Bronchial epithelial cell (primary cell): Measurements from ENCODE around the gene CLDN16. TPM values are rescaled to one million over a fixed set of nuclear protein-coding genes. Genes with fewer than 3 reads are reported as not detected.

Experiments
- DNase-seq: peaks from one replicate; pipeline ENCODE4 v3.0.0-alpha.2; 2010; ENCODE audit warnings: low read depth
- FAIRE-seq: peaks from 2 replicates; lab custom pipeline; 2011; peaks lifted over from hg19 to GRCh38; lab: Jason Lieb, UNC
- H3K27me3 ChIP-seq: 2 replicates; pipeline ENCODE4 v1.5.1; 2011; ENCODE audit warnings: low read length; ENCODE audit not compliant: control insufficient read depth, insufficient read depth
- H3K36me3 ChIP-seq: 2 replicates; pipeline ENCODE4 v1.5.1; 2011; ENCODE audit warnings: low read length; ENCODE audit not compliant: control insufficient read depth, insufficient read depth
- H3K4me3 ChIP-seq: 2 replicates; pipeline ENCODE4 v1.5.1; 2011; ENCODE audit warnings: mild to moderate bottlenecking, low read depth, low read length, control low read depth
- total RNA-seq: library from RNA; depleted of rRNA; stranded (reverse); fragments of >200 nt; gene quantifications from 2 replicates; pipeline ENCODE4 v1.2.1, GENCODE V29; 2014
- TF ChIP-seq, protein P1 (sequence below): IDR thresholded peaks from 2 replicates; pipeline ENCODE4 v1.5.1; 2011; ENCODE audit warnings: mild to moderate bottlenecking, moderate library complexity, low read length, control low read depth, inconsistent platforms; ENCODE audit not compliant: insufficient read depth, severe bottlenecking

Gene CLDN16
- total RNA-seq, 1 donor from 2014 or later: 0.26 TPM

DNA sequence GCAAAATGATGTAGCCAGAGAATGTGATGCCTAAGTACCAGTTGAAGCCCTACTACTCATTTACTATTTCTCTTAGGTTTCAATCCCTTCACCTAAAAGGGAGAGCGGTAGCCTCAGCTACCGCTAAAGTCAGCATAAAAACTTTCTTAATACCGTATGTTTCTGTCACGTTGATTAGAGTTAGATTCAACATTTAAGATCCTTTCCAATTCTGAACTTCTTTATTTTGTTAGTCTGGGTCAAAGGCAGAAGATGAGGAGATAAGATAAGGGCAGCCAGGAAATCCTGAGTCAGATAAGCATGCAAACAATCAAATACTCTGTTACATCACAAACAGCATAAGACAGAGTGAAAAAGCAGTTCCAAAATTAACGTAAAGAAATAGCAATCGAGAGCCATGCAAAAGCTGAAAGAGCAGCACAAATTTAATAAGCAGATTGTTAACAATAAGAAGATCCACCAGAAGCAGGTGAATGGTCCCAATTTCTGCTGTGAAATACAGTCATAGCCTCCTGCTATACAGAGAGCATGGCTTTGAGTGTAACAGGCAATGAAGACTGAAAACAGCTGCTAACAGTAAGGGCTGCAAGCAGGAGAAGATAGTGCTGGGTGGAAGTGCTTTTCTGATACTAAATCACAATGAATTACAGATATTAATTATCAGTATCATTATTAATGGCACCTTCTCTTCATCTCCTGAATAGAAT lies 58.8 kb downstream of the CLDN16 start:
- TF ChIP-seq, protein P1, sequence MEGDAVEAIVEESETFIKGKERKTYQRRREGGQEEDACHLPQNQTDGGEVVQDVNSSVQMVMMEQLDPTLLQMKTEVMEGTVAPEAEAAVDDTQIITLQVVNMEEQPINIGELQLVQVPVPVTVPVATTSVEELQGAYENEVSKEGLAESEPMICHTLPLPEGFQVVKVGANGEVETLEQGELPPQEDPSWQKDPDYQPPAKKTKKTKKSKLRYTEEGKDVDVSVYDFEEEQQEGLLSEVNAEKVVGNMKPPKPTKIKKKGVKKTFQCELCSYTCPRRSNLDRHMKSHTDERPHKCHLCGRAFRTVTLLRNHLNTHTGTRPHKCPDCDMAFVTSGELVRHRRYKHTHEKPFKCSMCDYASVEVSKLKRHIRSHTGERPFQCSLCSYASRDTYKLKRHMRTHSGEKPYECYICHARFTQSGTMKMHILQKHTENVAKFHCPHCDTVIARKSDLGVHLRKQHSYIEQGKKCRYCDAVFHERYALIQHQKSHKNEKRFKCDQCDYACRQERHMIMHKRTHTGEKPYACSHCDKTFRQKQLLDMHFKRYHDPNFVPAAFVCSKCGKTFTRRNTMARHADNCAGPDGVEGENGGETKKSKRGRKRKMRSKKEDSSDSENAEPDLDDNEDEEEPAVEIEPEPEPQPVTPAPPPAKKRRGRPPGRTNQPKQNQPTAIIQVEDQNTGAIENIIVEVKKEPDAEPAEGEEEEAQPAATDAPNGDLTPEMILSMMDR: no peak
- no peak for FAIRE-seq
- H3K4me3 ChIP-seq: no peak overlapping the region
- no peak for DNase-seq
- no peaks in the 10 kb centered on the region for H3K27me3 ChIP-seq
- no peaks in the 10 kb centered on the region for H3K36me3 ChIP-seq

DNA sequence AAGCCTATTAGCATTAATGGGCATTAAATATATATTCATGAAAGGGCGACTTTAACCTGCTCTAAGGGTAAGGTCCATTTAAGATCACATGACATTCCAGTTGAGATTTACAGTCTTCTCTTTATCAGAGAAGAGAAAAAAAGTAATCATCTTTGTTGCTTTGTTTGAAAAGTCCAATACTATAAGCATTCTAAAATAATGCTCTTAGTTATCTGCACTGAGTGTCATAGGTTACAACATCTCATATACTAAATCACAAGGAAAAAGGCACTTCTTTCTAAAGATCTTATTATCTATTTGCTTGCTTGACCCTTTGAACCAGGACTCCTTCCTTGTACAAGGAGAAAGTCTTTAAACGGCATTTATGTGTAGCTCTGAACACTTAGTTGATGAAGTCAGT lies 60.3 kb downstream of the CLDN16 start:
- H3K36me3 ChIP-seq: no peaks in the 10 kb centered on the region
- FAIRE-seq (no peak), DNase-seq (no peak)
- TF ChIP-seq, protein P1: no peak
- no peaks in the 10 kb centered on the region for H3K27me3 ChIP-seq
- no peak overlapping the region for H3K4me3 ChIP-seq

DNA sequence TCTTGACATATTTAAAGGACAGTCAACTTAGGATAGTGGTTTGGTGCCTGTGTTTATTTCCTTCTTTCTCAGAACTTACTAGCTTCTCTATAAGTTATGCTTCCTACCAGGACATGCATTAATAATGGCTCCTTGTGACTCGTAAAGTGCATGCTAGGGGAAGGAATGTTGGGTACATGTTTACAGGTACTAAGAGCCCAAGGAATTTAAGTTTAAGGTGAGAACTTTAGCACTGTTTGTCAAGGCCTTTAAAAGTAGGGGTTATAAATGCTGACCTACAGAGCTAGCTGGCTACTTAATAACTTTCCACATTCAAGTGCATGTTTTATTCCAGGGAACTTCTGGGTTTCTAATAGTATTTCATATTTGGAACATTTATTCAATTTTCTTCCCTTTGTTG lies 61.8 kb downstream of the CLDN16 start, which contains the start of gene TMEM207:
Gene TMEM207 (minus strand): TSS at position 101 of the 400 bp plus-strand sequence. CDS start 92 bp downstream, at position 9.
- no peak within 1 kb of the TSS for H3K4me3 ChIP-seq
- H3K36me3 ChIP-seq: no peaks in the 10 kb centered on the region
- TF ChIP-seq, protein P1: no peak
- no peaks in the 10 kb centered on the region for H3K27me3 ChIP-seq
- DNase-seq (peak; percentile 21), FAIRE-seq (peak; percentile 62)

DNA sequence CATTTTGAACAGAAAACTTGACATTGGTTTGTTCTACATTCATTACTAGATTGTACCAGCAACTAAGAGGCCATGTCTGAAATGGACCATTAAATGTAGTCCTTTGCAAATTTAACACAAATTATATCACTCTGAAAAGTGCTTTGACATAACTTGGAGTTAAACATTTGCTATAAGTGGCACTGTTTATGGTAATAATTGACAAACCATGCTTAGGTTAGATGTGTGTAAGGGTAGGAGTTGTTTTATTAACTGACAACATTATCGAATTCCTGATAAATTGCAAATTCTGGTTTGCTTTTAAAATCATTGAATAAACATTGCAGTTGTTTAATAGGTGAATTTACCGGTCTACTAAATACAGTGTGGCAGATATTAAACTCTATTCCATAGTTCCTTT lies 67.9 kb downstream of the CLDN16 start:
- TF ChIP-seq, protein P1: no peak
- DNase-seq (no peak), FAIRE-seq (no peak)
- Histone ChIP-seq H3K36me3 (no peaks in the 10 kb centered on the region), H3K4me3 (no peak overlapping the region), H3K27me3 (no peaks in the 10 kb centered on the region)

DNA sequence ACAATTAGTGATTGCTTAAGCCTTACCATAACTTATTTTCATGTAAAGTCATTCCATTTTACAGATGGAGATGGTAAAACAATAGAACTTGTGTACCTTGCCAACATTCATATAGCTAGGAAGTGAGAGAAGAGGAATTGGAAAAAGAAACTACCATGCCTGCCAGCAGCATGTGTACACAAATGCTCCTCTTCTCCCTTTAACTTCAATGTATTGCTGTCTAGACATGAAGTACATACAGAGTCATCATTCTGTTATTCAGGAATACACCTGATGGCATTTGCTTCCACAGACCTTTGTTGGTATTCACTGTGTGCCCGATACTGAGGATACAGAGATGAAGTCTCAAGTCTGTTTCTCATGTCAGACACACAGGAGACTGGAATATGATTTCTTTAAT lies 68.8 kb downstream of the CLDN16 start:
- DNase-seq: peak; percentile 37
- Histone ChIP-seq H3K4me3 (no peak overlapping the region), H3K36me3 (no peaks in the 10 kb centered on the region), H3K27me3 (no peaks in the 10 kb centered on the region)
- TF ChIP-seq, protein P1: no peak
- no peak for FAIRE-seq

DNA sequence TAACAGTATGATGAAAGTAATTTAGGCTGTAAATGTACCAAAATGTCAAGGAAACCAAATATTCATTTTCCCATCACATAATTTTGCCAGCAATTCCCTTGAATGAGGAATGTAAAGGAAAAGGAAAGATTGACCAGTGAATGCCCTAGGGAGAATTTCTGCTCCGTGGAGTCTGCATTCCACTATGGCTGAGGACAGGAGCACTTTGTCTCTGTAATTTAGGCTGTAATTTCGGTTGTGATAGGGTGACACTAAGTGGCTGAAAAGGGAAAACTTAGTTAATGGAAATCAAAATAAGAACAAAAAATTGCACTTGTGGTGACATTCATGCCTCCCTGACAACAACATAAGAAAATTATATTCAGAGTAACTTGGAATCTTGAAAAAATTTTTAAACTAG lies 70.1 kb downstream of the CLDN16 start:
- DNase-seq (no peak), FAIRE-seq (no peak)
- Histone ChIP-seq H3K36me3 (no peaks in the 10 kb centered on the region), H3K27me3 (no peaks in the 10 kb centered on the region), H3K4me3 (no peak overlapping the region)
- TF ChIP-seq, protein P1: no peak
